GM19468 (cell line): ENCODE measurements around the gene JAG2.

Source experiments
- ATAC-seq: cut with Tn5 transposase; IDR thresholded peaks from one replicate; pipeline ENCODE4 v1.9.1; 2021; ENCODE audit warnings: mild to moderate bottlenecking, moderate library complexity, moderate number of reproducible peaks; ENCODE audit not compliant: unreplicated experiment; ENCODE audit errors: extremely low read depth

JAG2 gene

GRCh38 chr14:105168496-105168978 is at the start of gene JAG2:
JAG2 (minus strand) TSS chr14:105168776; CDS start chr14:105168420, 356 bp downstream.
- ATAC-seq, result no peak

- no peak for ATAC-seq
Measured at GRCh38 chr14:105217774-105218173, 49.2 kb upstream of the JAG2 start.

DNA sequence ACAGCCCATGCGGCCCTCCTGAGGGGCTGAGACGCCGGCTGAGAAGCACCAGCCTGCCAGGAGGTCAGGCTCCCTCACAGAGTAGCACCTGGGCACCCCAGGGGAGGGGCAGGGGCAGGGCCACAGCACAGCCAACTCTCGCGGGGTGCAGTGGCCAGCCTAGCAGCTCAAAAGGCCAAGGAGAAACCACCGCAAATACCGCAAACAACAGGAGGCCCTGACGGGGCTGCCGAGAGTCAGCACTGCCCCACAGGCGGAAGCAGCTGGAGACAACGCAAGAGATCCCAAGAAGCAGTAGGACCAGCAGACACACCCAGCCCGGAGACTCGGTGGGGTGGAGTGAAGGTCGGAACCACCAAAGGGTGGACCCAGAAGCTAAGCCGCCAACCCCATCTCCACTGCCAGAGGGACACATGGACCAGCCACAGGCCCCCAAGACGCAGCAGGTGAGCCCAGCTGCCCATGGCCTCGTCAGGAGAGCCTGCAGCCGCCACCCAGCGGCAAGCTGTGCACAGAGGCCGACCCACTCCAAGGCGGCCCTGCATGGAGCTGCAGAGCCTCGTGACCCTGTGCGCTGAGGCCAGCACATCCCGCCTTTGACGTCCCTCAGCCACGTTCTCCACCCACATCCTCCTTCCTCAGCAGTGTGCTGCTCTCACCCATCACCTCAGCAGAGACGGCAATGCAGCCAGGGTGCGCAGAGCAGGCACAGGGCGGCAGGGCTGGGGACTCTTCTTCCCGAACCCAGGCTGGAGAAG is 48.1 kb upstream of the JAG2 start:
- no peak for ATAC-seq

DNA sequence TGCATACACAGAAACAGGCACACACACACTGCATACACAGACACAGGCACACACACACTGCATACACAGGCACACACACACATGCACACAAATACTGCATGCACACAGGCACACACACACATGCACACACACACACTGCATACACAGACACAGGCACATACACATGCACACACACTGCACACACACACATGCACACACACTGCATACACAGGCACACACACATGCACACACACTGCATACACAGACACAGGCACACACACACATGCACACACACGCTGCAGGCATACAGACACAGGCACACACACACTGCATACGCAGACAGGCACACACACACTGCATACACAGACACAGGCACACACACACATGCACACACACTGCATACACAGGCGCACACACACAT is 47.0 kb upstream of the JAG2 start:
- ATAC-seq, result no peak

GRCh38 chr14:105214324-105214915 is 45.8 kb upstream of the JAG2 start:
- ATAC-seq, result no peak

GRCh38 chr14:105213361-105213760 is 44.8 kb upstream of the JAG2 start:
- no peak for ATAC-seq

DNA sequence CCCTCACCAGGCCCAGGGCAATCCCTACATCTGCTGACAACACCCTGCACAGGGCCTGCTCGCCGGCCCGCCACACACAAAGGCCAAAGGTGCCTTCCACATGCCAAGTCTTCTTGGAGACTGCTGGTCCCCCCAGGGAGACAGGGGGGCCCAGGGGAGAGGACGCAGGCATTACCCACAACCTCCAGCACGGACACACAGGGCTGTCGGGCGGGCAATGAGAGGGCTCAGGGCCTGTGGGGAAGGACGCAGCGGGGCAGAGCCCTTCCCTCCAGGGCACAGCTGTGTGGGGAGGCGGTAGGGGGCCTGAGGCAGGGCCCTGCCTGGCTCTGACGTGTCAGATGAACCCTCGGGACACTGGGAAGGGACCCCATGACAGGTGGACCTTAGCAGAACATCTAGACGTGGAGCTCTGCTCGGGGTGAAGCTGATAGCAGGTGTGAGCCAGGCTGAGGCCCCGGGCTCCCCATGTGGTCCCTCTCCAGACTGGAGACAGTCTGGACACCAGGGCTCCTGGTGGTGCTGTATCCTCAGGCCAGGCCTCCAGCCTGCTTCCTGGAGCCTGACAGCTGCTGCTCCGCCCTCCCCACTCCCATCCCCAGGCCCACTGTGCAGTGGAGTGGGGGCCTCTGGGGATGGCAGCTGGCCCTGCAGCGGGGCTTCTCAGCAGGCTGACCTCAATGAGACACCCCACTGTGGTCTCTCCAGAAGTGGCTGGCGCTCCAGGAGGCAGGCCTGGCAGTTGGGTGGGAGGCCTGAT is 44.1 kb upstream of the JAG2 start:
- no peak for ATAC-seq

- ATAC-seq, result no peak
Measured at GRCh38 chr14:105211758-105212089, 43.1 kb upstream of the JAG2 start.

DNA sequence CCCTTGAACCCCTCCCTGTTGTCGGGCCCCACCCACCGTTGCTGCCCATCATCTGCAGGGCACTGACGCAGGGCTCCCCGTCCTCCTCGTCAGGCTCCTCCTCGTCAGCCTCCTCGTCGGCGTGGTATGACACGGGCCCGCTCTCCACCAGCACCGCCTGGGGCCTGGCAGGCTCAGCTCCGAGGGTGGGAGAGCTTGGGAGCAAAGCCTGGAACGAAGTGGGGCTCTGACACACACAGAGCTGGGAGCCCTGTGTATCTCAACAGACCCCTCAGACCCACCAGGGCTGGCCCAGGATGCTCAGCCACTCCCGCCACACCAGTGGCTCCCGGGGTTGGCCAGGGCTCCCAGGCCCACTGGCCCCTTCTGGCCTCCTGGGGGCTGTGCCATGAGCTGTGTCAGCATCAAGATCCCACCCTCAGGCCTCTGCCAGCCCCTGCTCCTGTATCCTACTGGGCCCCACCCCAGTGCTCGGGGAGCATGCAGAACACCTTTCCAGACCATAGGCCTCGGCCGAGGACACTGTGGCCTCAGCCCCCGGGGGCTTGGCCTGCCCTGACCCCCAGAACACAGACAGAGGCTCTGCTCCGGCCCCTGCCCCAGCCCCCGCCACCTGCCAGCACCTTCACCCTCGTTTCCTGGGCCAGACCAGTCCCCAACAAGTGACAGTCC is 42.6 kb upstream of the JAG2 start:
- no peak for ATAC-seq

GRCh38 chr14:105210266-105211025 is 41.9 kb upstream of the JAG2 start:
- ATAC-seq, result no peak

DNA sequence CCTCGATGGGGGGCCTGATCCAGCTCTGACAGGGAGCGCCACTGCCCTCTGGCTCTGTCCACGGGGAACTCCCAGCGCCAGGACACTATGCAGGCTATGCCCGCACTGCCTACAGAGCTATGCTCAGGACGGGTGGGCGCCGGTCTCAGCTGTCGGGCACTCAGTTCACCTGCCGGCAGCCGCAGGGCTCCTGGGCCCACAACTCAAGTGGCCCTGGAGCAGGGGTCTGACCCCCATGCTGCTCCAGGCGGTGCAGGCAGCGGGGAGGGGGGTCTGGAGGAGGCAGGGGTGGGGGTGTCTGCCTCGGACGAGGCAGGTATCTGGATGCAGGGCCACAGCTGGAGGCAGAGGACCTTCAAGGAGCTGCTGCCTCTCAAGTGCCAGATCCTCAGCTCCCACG is 41.1 kb upstream of the JAG2 start:
- no peak for ATAC-seq

DNA sequence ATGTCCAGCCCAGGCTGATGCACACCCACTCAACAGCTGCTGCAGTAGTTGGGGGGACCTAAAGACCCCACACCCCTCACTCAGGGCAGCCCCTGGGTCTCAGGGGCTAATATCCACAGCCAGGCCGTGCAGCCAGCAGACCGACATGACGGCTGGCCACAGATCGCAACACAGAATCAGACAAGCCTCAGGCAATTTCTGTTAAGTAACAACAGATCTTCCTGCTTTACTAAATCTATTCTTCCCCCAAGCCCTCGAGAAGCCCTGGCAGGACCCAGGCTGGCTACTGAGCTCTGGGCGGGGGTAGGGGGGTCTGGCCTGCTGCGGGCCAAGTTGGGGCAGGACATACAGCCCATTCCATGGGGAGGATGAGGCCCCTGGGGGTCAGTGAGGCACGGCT is 40.5 kb upstream of the JAG2 start:
- ATAC-seq, result no peak

- no peak for ATAC-seq
Measured at GRCh38 chr14:105208738-105209075, 40.1 kb upstream of the JAG2 start.

GRCh38 chr14:105207996-105208737 is 39.6 kb upstream of the JAG2 start:
- ATAC-seq, result no peak

DNA sequence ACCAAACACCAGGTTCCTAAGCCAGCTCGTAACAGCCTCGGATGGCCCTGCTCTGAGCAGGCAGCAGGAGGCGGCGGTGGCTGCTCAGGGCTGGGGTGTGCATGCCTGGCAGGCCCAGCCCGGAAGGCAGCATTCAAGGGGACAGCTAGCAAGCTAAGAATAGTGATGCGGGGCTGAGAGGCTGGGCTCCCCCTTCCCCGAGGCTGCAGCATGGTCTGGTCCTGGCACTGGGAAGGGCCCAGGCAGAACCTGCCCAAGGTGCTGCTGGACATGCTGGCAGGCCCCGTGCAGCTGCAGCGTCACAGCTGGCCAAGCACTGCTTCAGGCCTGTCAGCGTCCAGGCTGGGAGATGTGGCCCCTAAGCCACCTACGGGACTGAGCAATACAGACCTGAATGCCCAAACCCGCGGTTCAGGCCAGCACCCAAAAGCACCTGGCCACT is 38.9 kb upstream of the JAG2 start:
- ATAC-seq, result no peak

GRCh38 chr14:105206873-105207272 is 38.3 kb upstream of the JAG2 start:
- ATAC-seq, result no peak

DNA sequence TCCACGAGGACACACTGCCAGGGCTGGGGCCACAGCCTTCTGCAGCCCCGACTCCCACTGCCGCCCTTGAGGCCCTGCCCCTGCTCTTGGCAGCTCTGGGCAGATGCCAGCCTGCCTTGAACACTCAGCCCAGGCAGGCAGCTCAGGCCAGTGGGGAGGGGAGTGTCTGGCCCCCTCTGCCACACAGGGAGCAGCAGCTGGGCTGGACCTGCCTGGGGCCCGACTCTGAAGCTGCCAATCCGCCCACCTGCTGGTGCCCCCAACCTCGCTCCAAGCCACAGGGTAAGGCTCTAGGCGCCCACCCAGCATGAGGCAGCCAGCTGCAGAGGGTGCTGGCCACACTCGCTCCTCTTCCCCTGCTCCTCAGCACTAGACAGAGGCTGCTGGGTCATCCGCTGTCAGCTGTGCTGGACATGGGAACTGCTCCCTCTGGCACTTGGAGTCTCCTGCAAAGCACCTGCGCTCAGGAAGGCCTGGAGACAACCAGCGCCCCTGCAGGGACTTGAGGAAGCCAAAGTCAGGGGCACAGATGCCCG is 37.2 kb upstream of the JAG2 start:
- ATAC-seq, result no peak

DNA sequence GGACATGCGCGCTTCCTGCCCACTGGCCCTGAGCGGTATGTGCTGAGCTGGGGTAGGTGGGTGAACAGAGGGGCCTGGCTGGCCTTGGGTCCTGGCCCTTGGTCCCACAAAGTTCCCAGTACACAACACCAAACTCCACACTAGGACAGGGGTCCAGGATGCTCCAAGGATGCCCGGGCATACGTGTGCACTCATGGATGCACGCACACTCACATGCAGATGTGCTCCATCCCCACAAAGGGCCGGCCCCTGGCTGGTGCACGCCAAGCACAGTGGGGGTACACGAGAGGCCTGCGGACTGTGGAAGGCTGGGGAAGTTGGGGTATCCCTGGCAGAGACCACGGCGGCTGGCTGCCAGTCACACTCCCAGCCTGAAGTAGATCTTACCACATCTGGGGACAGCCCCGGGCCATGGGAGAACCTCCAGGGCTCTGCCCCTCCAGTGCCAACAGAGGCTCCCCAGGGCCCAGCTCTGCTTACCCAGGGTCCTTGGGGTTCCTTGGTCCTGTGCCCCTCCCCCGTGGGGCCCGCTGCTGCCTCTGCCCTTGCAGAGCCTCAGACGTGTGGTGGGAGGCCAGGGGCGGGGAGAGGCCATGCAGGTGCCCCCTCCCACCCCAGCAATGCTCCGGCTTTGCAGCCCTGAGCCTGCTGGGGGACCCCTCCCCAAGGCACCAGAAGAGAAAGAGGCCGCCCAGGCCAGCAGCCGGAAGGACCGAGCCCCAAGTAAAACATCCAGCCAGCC is 36.5 kb upstream of the JAG2 start:
- no peak for ATAC-seq
